ENCODE data around the gene CAMK2D. TPM values are rescaled to one million over a fixed set of nuclear protein-coding genes. Genes with fewer than 3 reads are reported as not detected.

CAMK2D gene
- polyA plus RNA-seq, 2 of the 4 experiments (the other 2 are of a cell fraction) = 19.1 to 59.9 TPM

- no peak overlapping the region for H3K4me3 ChIP-seq
- ATAC-seq (no peak), DNase-seq (ENCODE audit: low read depth in 1 of 2, low spot score in 1 of 2) (no peak), FAIRE-seq (no peak)
- peaks cover 5% of the 10 kb centered on the region; the same call in 2 of the 3 replicates for H3K4me1 ChIP-seq
- no peak overlapping the region for H3K27ac ChIP-seq
- ChIA-PET POLR2A (no interaction called here), CTCF (no interaction called here)
- H3K4me2 ChIP-seq = no peak overlapping the region
- H3K9me3 ChIP-seq = no peaks in the 10 kb centered on the region
- TF ChIP-seq SREBF2 (IDR thresholded peaks at IDR 0.05) (no peak), POLR2AphosphoS2 (conservative IDR thresholded peaks at IDR 0.05; ENCODE audit: low read length) (no peak), CHD2 (IDR thresholded peaks at IDR 0.05; ENCODE audit: low read length, partially characterized antibody) (no peak), FOSB (CRISPR knock-in tag; IDR thresholded peaks at IDR 0.05) (no peak)
Measured at GRCh38 chr4:113739197-113739596, 22.3 kb downstream of the CAMK2D start.

GRCh38 chr4:113738251-113738650, 23.3 kb downstream of the CAMK2D start:
- DNase-seq (ENCODE audit: low read depth in 1 of 2, low spot score in 1 of 2) = no peak
- ATAC-seq = no peak
- ChIA-PET CTCF (no interaction called here), POLR2A (no interaction called here)
- Histone ChIP-seq H3K4me1 (peaks cover 5% of the 10 kb centered on the region; the same call in 2 of the 3 replicates), H3K4me2 (no peak overlapping the region), H3K4me3 (no peak overlapping the region), H3K27ac (no peak overlapping the region), H3K9me3 (no peaks in the 10 kb centered on the region)
- TF ChIP-seq BCL3 (IDR thresholded peaks at IDR 0.05) = no peak
- no peak for TF ChIP-seq ZFP36 (IDR thresholded peaks at IDR 0.05; ENCODE audit: borderline replicate concordance, partially characterized antibody)
- TF ChIP-seq RAD21 (conservative IDR thresholded peaks at IDR 0.05 in 1 of 2, IDR thresholded peaks at IDR 0.05 in 1 of 2) = no peak
- no peak for TF ChIP-seq NR3C1 (IDR thresholded peaks at IDR 0.05)
- no peak for TF ChIP-seq ZSCAN20 (CRISPR knock-in tag; IDR thresholded peaks at IDR 0.05)
- no peak for TF ChIP-seq MAFK (IDR thresholded peaks at IDR 0.05; ENCODE audit: partially characterized antibody)
- no peak for TF ChIP-seq FOSL2 (IDR thresholded peaks at IDR 0.05)
- TF ChIP-seq FOSL2 (CRISPR knock-in tag; IDR thresholded peaks at IDR 0.05) = no peak
- TF ChIP-seq HES2 (IDR thresholded peaks at IDR 0.05) = no peak
- no peak for TF ChIP-seq HDAC2 (IDR thresholded peaks at IDR 0.05)
- no peak for TF ChIP-seq TP53 (CRISPR knock-in tag; IDR thresholded peaks at IDR 0.05)
- no peak for TF ChIP-seq JUN (IDR thresholded peaks at IDR 0.05)
- TF ChIP-seq CTCF (IDR thresholded peaks at IDR 0.05) = no peak
- TF ChIP-seq CHD4 (IDR thresholded peaks at IDR 0.05; ENCODE audit: borderline replicate concordance) = no peak
- no peak for TF ChIP-seq REST (IDR thresholded peaks at IDR 0.05)
- TF ChIP-seq MAX (IDR thresholded peaks at IDR 0.05) = no peak
- TF ChIP-seq POLR2A (IDR thresholded peaks at IDR 0.05; ENCODE audit: low read length) = no peak
- TF ChIP-seq ELK1 (IDR thresholded peaks at IDR 0.05; ENCODE audit: low read depth, low read length) = no peak
- no peak for FAIRE-seq

Measured in A549 (cell line).